HCT116 (cell line): Measurements from ENCODE around the gene LRP1B. TPM values are rescaled to one million over a fixed set of nuclear protein-coding genes. Genes with fewer than 3 reads are reported as not detected.

Source experiments
- ATAC-seq: fragments of 200-7000 bp; cut with Tn5 transposase; 2 replicates; pipeline ENCODE4 v1.9.1; 2020; ENCODE audit warnings: mild to moderate bottlenecking, moderate library complexity
- BruUV-seq: library from RNA; stranded (reverse); fragments of 400-500 nt; replicated peaks from 2 replicates; lab custom pipeline; 2021; lab: Mats Ljungman, UMichigan
- CTCF ChIA-PET: fragments of 300-600 bp; sonication (Branson Sonifier 250); formaldehyde crosslinking; loops from one replicate; lab custom pipeline; 2021; ENCODE audit warnings: antibody characterized with exemption; lab: Charles Lee
- POLR2A ChIA-PET: fragments of 300-600, 350-600 bp; sonication (Branson Sonifier 250); formaldehyde crosslinking; loops from one replicate; lab custom pipeline; 2021; ENCODE audit warnings: antibody characterized with exemption; lab: Charles Lee
- RAD21 ChIA-PET, 2 experiments: fragments of 300-600 bp; sonication (Branson Sonifier 250); formaldehyde crosslinking; loops; one replicate each; lab custom pipeline; 2023; ENCODE audit warnings: low total read pairs in 2 of 2; ENCODE audit not compliant: uncharacterized antibody in 2 of 2, unreplicated experiment in 2 of 2, low non-redundant PET in 1 of 2; lab: Charles Lee
- DNase-seq: peaks from one replicate; pipeline ENCODE4 v3.0.0-alpha.2; 2010; ENCODE audit warnings: low read depth, low spot score
- H2AFZ ChIP-seq: fragments of 200-600 bp; shearing (Covaris generic), sonication (generic); 2 replicates; pipeline ENCODE4 v1.6.1; 2017; ENCODE audit warnings: low read depth, mixed run types, mixed read lengths, antibody characterized with exemption, low read length; ENCODE audit not compliant: poor library complexity, severe bottlenecking
- H3K27ac ChIP-seq: 2 replicates; pipeline ENCODE4 v1.5.1; 2012; ENCODE audit warnings: low read depth, low read length
- H3K27me3 ChIP-seq: fragments of 200-600 bp; sonication (generic); 2 replicates; pipeline ENCODE4 v1.6.1; 2016; ENCODE audit warnings: mixed run types, low read length, mixed read lengths; ENCODE audit not compliant: insufficient read depth
- H3K36me3 ChIP-seq, 2 experiments: fragments of 200-500 bp in 1 of 2; fragments of 200-600 bp in 1 of 2; sonication (Bioruptor generic) in 1 of 2; sonication (generic) in 1 of 2; 2 replicates each; pipeline versions ENCODE4 v1.5.1 to v1.6.1; 2014 to 2016; ENCODE audit warnings: low read length in 2 of 2, inconsistent platforms in 1 of 2, mixed read lengths in 1 of 2, mixed run types in 1 of 2; ENCODE audit not compliant: insufficient read depth in 2 of 2, control insufficient read depth in 1 of 2
- H3K4me1 ChIP-seq, 2 experiments: fragments of 200-600 bp in 1 of 2; sonication (generic) in 1 of 2; 2 replicates each; pipeline versions ENCODE4 v1.5.1 to v1.6.1; 2012 to 2017; ENCODE audit warnings: low read length in 2 of 2, inconsistent platforms in 1 of 2, mild to moderate bottlenecking in 1 of 2, mixed read lengths in 1 of 2, mixed run types in 1 of 2, moderate library complexity in 1 of 2; ENCODE audit not compliant: insufficient read depth in 2 of 2, control insufficient read depth in 1 of 2
- H3K4me2 ChIP-seq: fragments of 200-600 bp; sonication (generic); 2 replicates; pipeline ENCODE4 v1.6.1; 2017; ENCODE audit warnings: mixed run types, low read length, mixed read lengths
- H3K4me3 ChIP-seq, 2 experiments: fragments of 200-600 bp in 1 of 2; sonication (generic) in 1 of 2; replicated peaks in 1 of 2; 2 replicates each; pipeline ENCODE4 v1.5.1; 2011 to 2016; ENCODE audit warnings: low read length in 2 of 2, control low read depth in 1 of 2, low read depth in 1 of 2, mild to moderate bottlenecking in 1 of 2, mixed read lengths in 1 of 2, mixed run types in 1 of 2
- H3K79me2 ChIP-seq: fragments of 200-600 bp; sonication (generic); 2 replicates; pipeline ENCODE4 v1.6.1; 2017; ENCODE audit warnings: mild to moderate bottlenecking, mixed run types, low read length, moderate library complexity, mixed read lengths; ENCODE audit not compliant: insufficient read depth
- H3K9ac ChIP-seq: fragments of 200-600 bp; sonication (generic); 2 replicates; pipeline ENCODE4 v1.6.1; 2016; ENCODE audit warnings: low read length, mixed read lengths
- H3K9me2 ChIP-seq: fragments of 200-600 bp; sonication (generic), shearing (Covaris generic); 2 replicates; pipeline ENCODE4 v1.6.1; 2017; ENCODE audit warnings: mixed run types, mild to moderate bottlenecking, moderate library complexity; ENCODE audit not compliant: insufficient read depth
- H3K9me3 ChIP-seq, 2 experiments: fragments of 200-500 bp in 1 of 2; fragments of 200-600 bp in 1 of 2; sonication (Bioruptor generic) in 1 of 2; sonication (generic) in 1 of 2; 2 replicates each; pipeline ENCODE4 v1.6.1; 2014 to 2017; ENCODE audit warnings: low read length in 2 of 2, mixed read lengths in 2 of 2, inconsistent platforms in 1 of 2, low read depth in 1 of 2, mild to moderate bottlenecking in 1 of 2, mixed run types in 1 of 2, moderate library complexity in 1 of 2; ENCODE audit not compliant: control insufficient read depth in 1 of 2, insufficient read depth in 1 of 2
- H4K20me1 ChIP-seq: fragments of 200-600 bp; sonication (generic), shearing (Covaris generic); 2 replicates; pipeline ENCODE4 v1.6.1; 2017; ENCODE audit warnings: mixed run types, mild to moderate bottlenecking, moderate library complexity; ENCODE audit not compliant: insufficient read depth
- CBX3 ChIP-seq: IDR thresholded peaks from 2 replicates; pipeline ENCODE4 v1.6.1; 2012; ENCODE audit warnings: low read depth
- CEBPB ChIP-seq: IDR thresholded peaks from 2 replicates; pipeline ENCODE4 v1.6.1; 2012; ENCODE audit warnings: low read depth
- EGR1 ChIP-seq: IDR thresholded peaks from 2 replicates; pipeline ENCODE4 v1.6.1; 2012; ENCODE audit warnings: low read depth
- ELF1 ChIP-seq: IDR thresholded peaks from 2 replicates; pipeline ENCODE4 v1.6.1; 2012; ENCODE audit warnings: low read depth, borderline replicate concordance
- EZH2 ChIP-seq: fragments of 200-600 bp; sonication (generic); IDR thresholded peaks from 2 replicates; pipeline ENCODE4 v1.6.1; 2017; ENCODE audit warnings: antibody characterized with exemption, mixed run types
- FOSL1 ChIP-seq: IDR thresholded peaks from 2 replicates; pipeline ENCODE4 v1.6.1; 2012; ENCODE audit warnings: low read depth
- POLR2A ChIP-seq: IDR thresholded peaks from 2 replicates; pipeline ENCODE4 v1.7.0; 2011; ENCODE audit warnings: borderline replicate concordance; ENCODE audit not compliant: insufficient read depth, insufficient read length; ENCODE audit errors: extremely low read depth
- POLR2AphosphoS5 ChIP-seq: IDR thresholded peaks from 2 replicates; pipeline ENCODE4 v1.6.1; 2011; ENCODE audit warnings: mild to moderate bottlenecking, low read depth, low read length, moderate library complexity
- RAD21 ChIP-seq: IDR thresholded peaks from 2 replicates; pipeline ENCODE4 v1.6.1; 2012; ENCODE audit warnings: low read depth, mild to moderate bottlenecking
- SP1 ChIP-seq: IDR thresholded peaks from 2 replicates; pipeline ENCODE4 v1.6.1; 2012; ENCODE audit warnings: low read depth
- SRF ChIP-seq: IDR thresholded peaks from 2 replicates; pipeline ENCODE4 v1.6.1; 2012; ENCODE audit warnings: low read depth
- TCF7L2 ChIP-seq: IDR thresholded peaks from 2 replicates; pipeline ENCODE4 v1.7.0; 2011; ENCODE audit warnings: borderline replicate concordance, inconsistent platforms; ENCODE audit not compliant: insufficient read depth, insufficient read length; ENCODE audit errors: extremely low read depth
- YY1 ChIP-seq: IDR thresholded peaks from 2 replicates; pipeline ENCODE4 v1.6.1; 2011; ENCODE audit warnings: low read length, low read depth, moderate library complexity, mild to moderate bottlenecking; ENCODE audit not compliant: insufficient replicate concordance; ENCODE audit errors: extremely low read depth
- ZNF274 ChIP-seq: fragments of 200-500 bp; sonication (Bioruptor generic); IDR thresholded peaks from 2 replicates; pipeline ENCODE4 v1.6.1; 2014; ENCODE audit warnings: mild to moderate bottlenecking, low read depth, low read length, inconsistent platforms
- intact Hi-C: fragments of 100-400 bp; cut with micrococcal nuclease; formaldehyde crosslinking; loops from 2 replicates; pipeline ENCODE4 v1.10.0; 2022
- total RNA-seq: library from RNA; stranded (reverse); gene quantifications from one replicate; pipeline ENCODE4 v1.2.1, GENCODE V29; 2021; ENCODE audit not compliant: unreplicated experiment
- TF ChIP-seq, protein P1 (sequence below): IDR thresholded peaks from 2 replicates; pipeline ENCODE4 v1.6.1; 2011; ENCODE audit warnings: mild to moderate bottlenecking, low read length, moderate library complexity; ENCODE audit not compliant: insufficient replicate concordance; ENCODE audit errors: extremely low read depth
- TF ChIP-seq, protein P2 (sequence below): IDR thresholded peaks from 2 replicates; pipeline ENCODE4 v1.6.1; 2012
- TF ChIP-seq, protein P3 (sequence below), 3 experiments: fragments of 200-600 bp in 1 of 3; sonication (generic) in 1 of 3; IDR thresholded peaks in 2 of 3; conservative IDR thresholded peaks in 1 of 3; 2 replicates each; pipeline ENCODE4 v1.5.1; 2012 to 2017; ENCODE audit warnings: low read depth in 2 of 3, low read length in 2 of 3, antibody characterized with exemption in 1 of 3, borderline replicate concordance in 1 of 3, control low read depth in 1 of 3, mild to moderate bottlenecking in 1 of 3, mixed read lengths in 1 of 3, mixed run types in 1 of 3, moderate library complexity in 1 of 3; ENCODE audit not compliant: insufficient read depth in 1 of 3
- TF ChIP-seq, protein P4 (sequence below): IDR thresholded peaks from 2 replicates; pipeline ENCODE4 v1.6.1; 2012
- TF ChIP-seq, protein P5 (sequence below): IDR thresholded peaks from 2 replicates; pipeline ENCODE4 v1.6.1; 2012; ENCODE audit warnings: low read depth

LRP1B gene
- total RNA-seq, 1 experiment from 2014 or later, result 0.34 TPM

DNA sequence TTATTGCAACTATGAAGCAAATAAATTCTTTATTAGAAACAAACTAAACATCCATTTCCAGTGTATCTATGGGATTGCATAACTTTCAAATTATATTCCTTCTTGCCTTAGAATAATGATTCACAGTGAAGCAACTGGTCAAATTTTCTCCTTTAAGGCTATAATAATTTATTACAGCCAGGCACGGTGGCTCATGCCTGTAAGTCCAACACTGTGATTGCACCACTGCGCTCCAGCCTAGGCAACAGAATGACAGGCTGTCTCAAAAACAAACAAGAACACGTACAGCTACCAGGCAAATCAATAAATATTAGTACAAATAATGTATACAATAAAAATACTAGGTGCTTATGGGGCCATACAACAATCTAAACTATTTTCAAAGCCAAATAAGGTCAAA lies 1416.2 kb downstream of the LRP1B start:
- no peak overlapping the region for H2AFZ ChIP-seq
- BruUV-seq, result no TSS peak
- H3K9ac ChIP-seq, result no peak overlapping the region
- H3K27ac ChIP-seq, result no peak overlapping the region
- TF ChIP-seq POLR2AphosphoS5 (no peak), EZH2 (no peak), ZNF274 (no peak), SP1 (no peak), YY1 (no peak), CBX3 (no peak), EGR1 (no peak), SRF (no peak), POLR2A (no peak), ELF1 (no peak), CEBPB (no peak), TCF7L2 (no peak), RAD21 (no peak), FOSL1 (no peak)
- TF ChIP-seq, protein P1, sequence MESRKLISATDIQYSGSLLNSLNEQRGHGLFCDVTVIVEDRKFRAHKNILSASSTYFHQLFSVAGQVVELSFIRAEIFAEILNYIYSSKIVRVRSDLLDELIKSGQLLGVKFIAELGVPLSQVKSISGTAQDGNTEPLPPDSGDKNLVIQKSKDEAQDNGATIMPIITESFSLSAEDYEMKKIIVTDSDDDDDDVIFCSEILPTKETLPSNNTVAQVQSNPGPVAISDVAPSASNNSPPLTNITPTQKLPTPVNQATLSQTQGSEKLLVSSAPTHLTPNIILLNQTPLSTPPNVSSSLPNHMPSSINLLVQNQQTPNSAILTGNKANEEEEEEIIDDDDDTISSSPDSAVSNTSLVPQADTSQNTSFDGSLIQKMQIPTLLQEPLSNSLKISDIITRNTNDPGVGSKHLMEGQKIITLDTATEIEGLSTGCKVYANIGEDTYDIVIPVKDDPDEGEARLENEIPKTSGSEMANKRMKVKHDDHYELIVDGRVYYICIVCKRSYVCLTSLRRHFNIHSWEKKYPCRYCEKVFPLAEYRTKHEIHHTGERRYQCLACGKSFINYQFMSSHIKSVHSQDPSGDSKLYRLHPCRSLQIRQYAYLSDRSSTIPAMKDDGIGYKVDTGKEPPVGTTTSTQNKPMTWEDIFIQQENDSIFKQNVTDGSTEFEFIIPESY, result no peak
- TF ChIP-seq, protein P2, sequence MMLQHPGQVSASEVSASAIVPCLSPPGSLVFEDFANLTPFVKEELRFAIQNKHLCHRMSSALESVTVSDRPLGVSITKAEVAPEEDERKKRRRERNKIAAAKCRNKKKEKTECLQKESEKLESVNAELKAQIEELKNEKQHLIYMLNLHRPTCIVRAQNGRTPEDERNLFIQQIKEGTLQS, result no peak
- TF ChIP-seq, protein P3, sequence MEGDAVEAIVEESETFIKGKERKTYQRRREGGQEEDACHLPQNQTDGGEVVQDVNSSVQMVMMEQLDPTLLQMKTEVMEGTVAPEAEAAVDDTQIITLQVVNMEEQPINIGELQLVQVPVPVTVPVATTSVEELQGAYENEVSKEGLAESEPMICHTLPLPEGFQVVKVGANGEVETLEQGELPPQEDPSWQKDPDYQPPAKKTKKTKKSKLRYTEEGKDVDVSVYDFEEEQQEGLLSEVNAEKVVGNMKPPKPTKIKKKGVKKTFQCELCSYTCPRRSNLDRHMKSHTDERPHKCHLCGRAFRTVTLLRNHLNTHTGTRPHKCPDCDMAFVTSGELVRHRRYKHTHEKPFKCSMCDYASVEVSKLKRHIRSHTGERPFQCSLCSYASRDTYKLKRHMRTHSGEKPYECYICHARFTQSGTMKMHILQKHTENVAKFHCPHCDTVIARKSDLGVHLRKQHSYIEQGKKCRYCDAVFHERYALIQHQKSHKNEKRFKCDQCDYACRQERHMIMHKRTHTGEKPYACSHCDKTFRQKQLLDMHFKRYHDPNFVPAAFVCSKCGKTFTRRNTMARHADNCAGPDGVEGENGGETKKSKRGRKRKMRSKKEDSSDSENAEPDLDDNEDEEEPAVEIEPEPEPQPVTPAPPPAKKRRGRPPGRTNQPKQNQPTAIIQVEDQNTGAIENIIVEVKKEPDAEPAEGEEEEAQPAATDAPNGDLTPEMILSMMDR (IDR thresholded peaks at IDR 0.05 in 2 of 3, conservative IDR thresholded peaks at IDR 0.05 in 1 of 3; ENCODE audit: borderline replicate concordance in 1 of 3, insufficient read depth in 1 of 3, low read depth in 2 of 3, low read length in 2 of 3), result no peak
- TF ChIP-seq, protein P4, sequence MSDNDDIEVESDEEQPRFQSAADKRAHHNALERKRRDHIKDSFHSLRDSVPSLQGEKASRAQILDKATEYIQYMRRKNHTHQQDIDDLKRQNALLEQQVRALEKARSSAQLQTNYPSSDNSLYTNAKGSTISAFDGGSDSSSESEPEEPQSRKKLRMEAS, result no peak
- TF ChIP-seq, protein P5, sequence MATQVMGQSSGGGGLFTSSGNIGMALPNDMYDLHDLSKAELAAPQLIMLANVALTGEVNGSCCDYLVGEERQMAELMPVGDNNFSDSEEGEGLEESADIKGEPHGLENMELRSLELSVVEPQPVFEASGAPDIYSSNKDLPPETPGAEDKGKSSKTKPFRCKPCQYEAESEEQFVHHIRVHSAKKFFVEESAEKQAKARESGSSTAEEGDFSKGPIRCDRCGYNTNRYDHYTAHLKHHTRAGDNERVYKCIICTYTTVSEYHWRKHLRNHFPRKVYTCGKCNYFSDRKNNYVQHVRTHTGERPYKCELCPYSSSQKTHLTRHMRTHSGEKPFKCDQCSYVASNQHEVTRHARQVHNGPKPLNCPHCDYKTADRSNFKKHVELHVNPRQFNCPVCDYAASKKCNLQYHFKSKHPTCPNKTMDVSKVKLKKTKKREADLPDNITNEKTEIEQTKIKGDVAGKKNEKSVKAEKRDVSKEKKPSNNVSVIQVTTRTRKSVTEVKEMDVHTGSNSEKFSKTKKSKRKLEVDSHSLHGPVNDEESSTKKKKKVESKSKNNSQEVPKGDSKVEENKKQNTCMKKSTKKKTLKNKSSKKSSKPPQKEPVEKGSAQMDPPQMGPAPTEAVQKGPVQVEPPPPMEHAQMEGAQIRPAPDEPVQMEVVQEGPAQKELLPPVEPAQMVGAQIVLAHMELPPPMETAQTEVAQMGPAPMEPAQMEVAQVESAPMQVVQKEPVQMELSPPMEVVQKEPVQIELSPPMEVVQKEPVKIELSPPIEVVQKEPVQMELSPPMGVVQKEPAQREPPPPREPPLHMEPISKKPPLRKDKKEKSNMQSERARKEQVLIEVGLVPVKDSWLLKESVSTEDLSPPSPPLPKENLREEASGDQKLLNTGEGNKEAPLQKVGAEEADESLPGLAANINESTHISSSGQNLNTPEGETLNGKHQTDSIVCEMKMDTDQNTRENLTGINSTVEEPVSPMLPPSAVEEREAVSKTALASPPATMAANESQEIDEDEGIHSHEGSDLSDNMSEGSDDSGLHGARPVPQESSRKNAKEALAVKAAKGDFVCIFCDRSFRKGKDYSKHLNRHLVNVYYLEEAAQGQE, result no peak
- TF ChIP-seq, all 23 proteins: peak for 0
- H3K36me3 ChIP-seq, result no peaks in the 10 kb centered on the region
- H3K9me2 ChIP-seq, result no peaks in the 10 kb centered on the region
- H3K9me3 ChIP-seq, result no peaks in the 10 kb centered on the region
- intact Hi-C loops, result no loop called here
- ATAC-seq, result no peak
- H3K4me3 ChIP-seq, result no peak overlapping the region
- DNase-seq, result no peak
- H3K79me2 ChIP-seq, result no peaks in the 10 kb centered on the region
- ChIA-PET CTCF (no interaction called here), POLR2A (no interaction called here), RAD21 (no interaction called here)
- H3K4me1 ChIP-seq, result no peaks in the 10 kb centered on the region
- H3K4me2 ChIP-seq, result no peak overlapping the region
- H3K27me3 ChIP-seq, result no peaks in the 10 kb centered on the region
- H4K20me1 ChIP-seq, result no peaks in the 10 kb centered on the region
